CD4-positive, alpha-beta T cell treated with Interleukin-12 subunit alpha and Interleukin-12 subunit beta, for 1 hour (primary cell): ENCODE data around the gene PCSK2.

Source experiments
- DNase-seq: peaks from one replicate; pipeline ENCODE4 v3.0.0-alpha.2; 2020

PCSK2 gene

GRCh38 chr20:17262786-17263185 lies 35.9 kb downstream of the PCSK2 start:
- DNase-seq: no peak

GRCh38 chr20:17273717-17274116 lies 46.9 kb downstream of the PCSK2 start:
- no peak for DNase-seq

- DNase-seq: no peak
Measured at GRCh38 chr20:17276101-17276500, 49.3 kb downstream of the PCSK2 start.

GRCh38 chr20:17281478-17281877 lies 54.6 kb downstream of the PCSK2 start:
- no peak for DNase-seq

- no peak for DNase-seq
Measured at GRCh38 chr20:17282501-17282900, 55.7 kb downstream of the PCSK2 start.

- DNase-seq: no peak
Measured at GRCh38 chr20:17287503-17287902, 60.7 kb downstream of the PCSK2 start.

- DNase-seq: no peak
Measured at GRCh38 chr20:17287998-17288397, 61.2 kb downstream of the PCSK2 start.

- DNase-seq: no peak
Measured at GRCh38 chr20:17295151-17295726, 68.4 kb downstream of the PCSK2 start.

GRCh38 chr20:17295991-17296390 lies 69.2 kb downstream of the PCSK2 start:
- no peak for DNase-seq

- no peak for DNase-seq
Measured at GRCh38 chr20:17298171-17298570, 71.3 kb downstream of the PCSK2 start.

GRCh38 chr20:17298751-17299150 lies 71.9 kb downstream of the PCSK2 start:
- no peak for DNase-seq

- DNase-seq: no peak
Measured at GRCh38 chr20:17300113-17300512, 73.3 kb downstream of the PCSK2 start.

- no peak for DNase-seq
Measured at GRCh38 chr20:17304774-17305173, 77.9 kb downstream of the PCSK2 start.

GRCh38 chr20:17306427-17306826 lies 79.6 kb downstream of the PCSK2 start:
- no peak for DNase-seq

GRCh38 chr20:17314264-17314663 lies 87.4 kb downstream of the PCSK2 start:
- no peak for DNase-seq

GRCh38 chr20:17315407-17316231 lies 88.8 kb downstream of the PCSK2 start:
- DNase-seq: no peak

- DNase-seq: no peak
Measured at GRCh38 chr20:17316316-17317038, 89.6 kb downstream of the PCSK2 start.

- DNase-seq: no peak
Measured at GRCh38 chr20:17317341-17317740, 90.5 kb downstream of the PCSK2 start.

GRCh38 chr20:17320456-17320855 lies 93.6 kb downstream of the PCSK2 start:
- no peak for DNase-seq

- DNase-seq: no peak
Measured at GRCh38 chr20:17326096-17326495, 99.3 kb downstream of the PCSK2 start.

- DNase-seq: no peak
Measured at GRCh38 chr20:17327185-17328148, 100.6 kb downstream of the PCSK2 start.

- no peak for DNase-seq
Measured at GRCh38 chr20:17334932-17335331, 108.1 kb downstream of the PCSK2 start.

GRCh38 chr20:17339000-17339399 lies 112.2 kb downstream of the PCSK2 start:
- DNase-seq: no peak
